Endodermal cell (in vitro differentiated cells): Measurements from ENCODE around the gene PIEZO2. TPM values are rescaled to one million over a fixed set of nuclear protein-coding genes. Genes with fewer than 3 reads are reported as not detected.

ENCODE experiments used
- DNase-seq: peaks from one replicate; pipeline ENCODE4 v3.0.0-alpha.2; 2017
- H3K27ac ChIP-seq: 2 replicates; pipeline ENCODE4 v1.5.1; 2013; ENCODE audit warnings: mild to moderate bottlenecking, low read depth, low read length, moderate library complexity
- H3K27me3 ChIP-seq: 2 replicates; pipeline ENCODE4 v1.6.1; 2013; ENCODE audit warnings: mild to moderate bottlenecking, low read length, moderate library complexity; ENCODE audit not compliant: insufficient read depth, control insufficient read depth, poor library complexity, severe bottlenecking
- H3K36me3 ChIP-seq: 2 replicates; pipeline ENCODE4 v1.7.0; 2013; ENCODE audit warnings: mild to moderate bottlenecking, low read length, moderate library complexity; ENCODE audit not compliant: control insufficient read depth, insufficient read depth
- H3K4me1 ChIP-seq: one replicate; pipeline ENCODE4 v1.7.0; 2013; ENCODE audit warnings: low read length; ENCODE audit not compliant: control insufficient read depth, insufficient read depth
- H3K4me3 ChIP-seq: 2 replicates; pipeline ENCODE4 v1.5.1; 2013; ENCODE audit warnings: mild to moderate bottlenecking, low read length, moderate library complexity
- H3K9ac ChIP-seq: 2 replicates; pipeline ENCODE4 v1.6.1; 2013; ENCODE audit warnings: mild to moderate bottlenecking, low read length, moderate library complexity; ENCODE audit not compliant: poor library complexity, severe bottlenecking; ENCODE audit errors: extremely low read depth
- H3K9me3 ChIP-seq: 2 replicates; pipeline ENCODE4 v1.6.1; 2013; ENCODE audit warnings: mild to moderate bottlenecking, low read length, moderate library complexity; ENCODE audit not compliant: control insufficient read depth
- H3K27ac Mint-ChIP-seq: 2 replicates; pipeline ENCODE4 v1.8.0; 2020; ENCODE audit warnings: mixed read lengths
- H3K27me3 Mint-ChIP-seq: 2 replicates; pipeline ENCODE4 v1.8.0; 2021; ENCODE audit warnings: mild to moderate bottlenecking, mixed read lengths; ENCODE audit not compliant: insufficient read depth
- H3K36me3 Mint-ChIP-seq: 2 replicates; pipeline ENCODE4 v1.8.0; 2020; ENCODE audit warnings: low read depth, mixed read lengths
- H3K4me1 Mint-ChIP-seq: 2 replicates; pipeline ENCODE4 v1.8.0; 2020; ENCODE audit warnings: mixed read lengths
- H3K4me3 Mint-ChIP-seq: 2 replicates; pipeline ENCODE4 v1.8.0; 2020; ENCODE audit warnings: mild to moderate bottlenecking, moderate library complexity, mixed read lengths
- H3K9me3 Mint-ChIP-seq: 2 replicates; pipeline ENCODE4 v1.8.0; 2020; ENCODE audit warnings: mild to moderate bottlenecking, mixed read lengths
- WGBS, 2 experiments: methylation state at CpG; one replicate each; pipeline versions ENCODE4 v1.1.5 to v1.1.7; 2013; ENCODE audit warnings: missing lambda C conversion rate in 2 of 2, mixed read lengths in 1 of 2; ENCODE audit not compliant: insufficient coverage in 1 of 2, insufficient read length in 1 of 2; 5-methylcytosine and 5-hydroxymethylcytosine counted together
- total RNA-seq, 2 donors: library from RNA; stranded (reverse); fragmentation: NEBNext Ultra II Directional in 1 of 2; extraction: Animal tissue kit (Norgen Biotek cat#: 25700) in 1 of 2; gene quantifications; 2 replicates in 1 of 2; 3 replicates in 1 of 2; pipeline ENCODE4 v1.2.1, GENCODE V29; 2021
- TF ChIP-seq, protein P1 (sequence below): fragments of 200-600 bp; sonication (generic); conservative IDR thresholded peaks from 2 replicates; pipeline ENCODE4 v1.5.0; 2021; ENCODE audit warnings: antibody characterized with exemption, mild to moderate bottlenecking

Gene PIEZO2
- total RNA-seq, 2 donors from 2014 or later: 7.3 to 12.1 TPM

DNA sequence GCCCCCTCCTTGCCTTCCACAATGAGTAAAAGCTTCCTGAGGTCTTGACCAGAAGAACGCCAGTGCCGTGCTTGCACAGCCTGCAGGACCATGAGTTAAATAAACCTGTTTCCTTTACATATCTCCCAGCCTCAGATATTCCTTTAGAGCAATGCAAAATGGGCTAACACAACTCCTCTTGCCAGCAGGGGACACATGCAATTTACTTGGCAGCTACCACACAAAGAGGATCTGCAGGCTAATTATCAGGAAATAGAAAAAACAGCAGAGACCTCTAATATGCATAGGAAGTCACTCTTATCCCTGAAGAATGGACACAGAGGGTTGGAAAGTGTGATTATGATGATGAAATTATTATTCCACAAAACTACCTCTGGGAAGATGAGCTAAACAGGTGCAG is 114.0 kb downstream of the PIEZO2 start:
- TF ChIP-seq, protein P1, sequence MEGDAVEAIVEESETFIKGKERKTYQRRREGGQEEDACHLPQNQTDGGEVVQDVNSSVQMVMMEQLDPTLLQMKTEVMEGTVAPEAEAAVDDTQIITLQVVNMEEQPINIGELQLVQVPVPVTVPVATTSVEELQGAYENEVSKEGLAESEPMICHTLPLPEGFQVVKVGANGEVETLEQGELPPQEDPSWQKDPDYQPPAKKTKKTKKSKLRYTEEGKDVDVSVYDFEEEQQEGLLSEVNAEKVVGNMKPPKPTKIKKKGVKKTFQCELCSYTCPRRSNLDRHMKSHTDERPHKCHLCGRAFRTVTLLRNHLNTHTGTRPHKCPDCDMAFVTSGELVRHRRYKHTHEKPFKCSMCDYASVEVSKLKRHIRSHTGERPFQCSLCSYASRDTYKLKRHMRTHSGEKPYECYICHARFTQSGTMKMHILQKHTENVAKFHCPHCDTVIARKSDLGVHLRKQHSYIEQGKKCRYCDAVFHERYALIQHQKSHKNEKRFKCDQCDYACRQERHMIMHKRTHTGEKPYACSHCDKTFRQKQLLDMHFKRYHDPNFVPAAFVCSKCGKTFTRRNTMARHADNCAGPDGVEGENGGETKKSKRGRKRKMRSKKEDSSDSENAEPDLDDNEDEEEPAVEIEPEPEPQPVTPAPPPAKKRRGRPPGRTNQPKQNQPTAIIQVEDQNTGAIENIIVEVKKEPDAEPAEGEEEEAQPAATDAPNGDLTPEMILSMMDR: no peak
- Histone ChIP-seq H3K36me3 (no peaks in the 10 kb centered on the region), H3K27ac (no peak overlapping the region), H3K4me1 (no peaks in the 10 kb centered on the region), H3K4me3 (no peak overlapping the region), H3K27me3 (no peaks in the 10 kb centered on the region), H3K9ac (no peak overlapping the region), H3K9me3 (no peaks in the 10 kb centered on the region)
- H3K27me3 Mint-ChIP-seq: no peaks in the 10 kb centered on the region
- no peaks in the 10 kb centered on the region for H3K36me3 Mint-ChIP-seq
- H3K27ac Mint-ChIP-seq: no peak overlapping the region
- H3K4me3 Mint-ChIP-seq: no peak overlapping the region
- peaks cover 2% of the 10 kb centered on the region for H3K9me3 Mint-ChIP-seq
- no peaks in the 10 kb centered on the region for H3K4me1 Mint-ChIP-seq
- 97% methylated on average over 2 of the region's 2 CpGs; no CpG with 5 or more reads in 1 of the 2 experiments for WGBS, 2 experiments
- no peak for DNase-seq

DNA sequence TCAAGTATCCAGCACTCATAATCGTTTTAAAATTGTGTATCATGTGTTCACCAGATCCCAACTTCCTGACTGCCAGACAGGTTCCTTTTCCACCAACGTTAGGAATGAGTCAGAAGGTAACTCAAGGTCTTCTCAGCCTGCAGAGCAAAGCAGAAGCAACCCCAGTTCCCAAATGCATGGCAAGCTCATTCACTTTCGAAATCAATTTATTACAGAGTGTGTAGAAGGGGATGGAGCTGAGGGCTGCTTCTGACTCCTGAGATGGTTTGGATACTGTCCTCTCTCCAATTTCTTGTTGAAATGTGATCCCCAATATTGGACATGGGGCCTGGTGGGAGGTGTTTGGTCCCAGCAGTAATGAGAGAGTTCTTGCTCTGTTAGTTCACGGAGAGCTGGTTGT is 114.5 kb downstream of the PIEZO2 start:
- no peak overlapping the region for H3K27ac Mint-ChIP-seq
- WGBS, 2 experiments: 79 to 97% methylated on average over 3 to 4 of the region's 4 CpGs
- no peak overlapping the region for H3K4me3 Mint-ChIP-seq
- H3K9me3 ChIP-seq: no peaks in the 10 kb centered on the region
- H3K36me3 Mint-ChIP-seq: no peaks in the 10 kb centered on the region
- H3K27ac ChIP-seq: no peak overlapping the region
- no peak overlapping the region for H3K4me3 ChIP-seq
- DNase-seq: no peak
- H3K27me3 Mint-ChIP-seq: no peaks in the 10 kb centered on the region
- H3K36me3 ChIP-seq: no peaks in the 10 kb centered on the region
- peaks cover 2% of the 10 kb centered on the region for H3K9me3 Mint-ChIP-seq
- no peaks in the 10 kb centered on the region for H3K4me1 Mint-ChIP-seq
- no peaks in the 10 kb centered on the region for H3K27me3 ChIP-seq
- H3K9ac ChIP-seq: no peak overlapping the region
- TF ChIP-seq, protein P1: no peak
- H3K4me1 ChIP-seq: no peaks in the 10 kb centered on the region

DNA sequence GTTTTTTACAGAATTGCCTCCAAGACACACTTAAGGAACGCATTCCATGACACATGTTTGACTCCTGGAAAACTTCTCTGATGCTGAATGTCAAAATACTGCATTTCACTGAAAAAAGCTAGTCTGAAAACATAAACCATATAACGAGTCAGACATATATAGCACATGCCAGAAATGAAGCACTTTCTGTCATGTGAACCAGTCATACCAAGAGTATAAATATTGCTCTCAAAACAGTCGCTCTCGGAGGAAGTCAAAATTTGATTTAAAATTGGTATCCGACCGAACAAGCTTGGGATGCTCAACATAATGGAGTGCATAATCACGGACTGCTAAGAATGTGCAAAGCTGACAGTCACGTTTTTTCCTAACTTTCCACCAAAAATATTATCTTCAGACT is 115.9 kb downstream of the PIEZO2 start:
- H3K36me3 Mint-ChIP-seq: no peaks in the 10 kb centered on the region
- H3K4me3 Mint-ChIP-seq: no peak overlapping the region
- H3K27ac Mint-ChIP-seq: no peak overlapping the region
- H3K9me3 ChIP-seq: no peaks in the 10 kb centered on the region
- H3K36me3 ChIP-seq: no peaks in the 10 kb centered on the region
- H3K27me3 ChIP-seq: no peaks in the 10 kb centered on the region
- WGBS, 2 experiments: 97 to 98% methylated on average over 7 to 8 of the region's 8 CpGs
- no peaks in the 10 kb centered on the region for H3K4me1 Mint-ChIP-seq
- H3K27ac ChIP-seq: no peak overlapping the region
- H3K4me3 ChIP-seq: no peak overlapping the region
- DNase-seq: no peak
- TF ChIP-seq, protein P1: no peak
- no peaks in the 10 kb centered on the region for H3K27me3 Mint-ChIP-seq
- H3K4me1 ChIP-seq: no peaks in the 10 kb centered on the region
- no peak overlapping the region for H3K9ac ChIP-seq
- peaks cover 2% of the 10 kb centered on the region for H3K9me3 Mint-ChIP-seq
